ENCODE results near the gene VSIR. TPM values are rescaled to one million over a fixed set of nuclear protein-coding genes. Genes with fewer than 3 reads are reported as not detected.

VSIR gene
- total and polyA plus RNA-seq, 10 of the 15 experiments (the other 5 are each of a cell fraction or from before 2014, with no cell fraction given) = 0.19 to 12.5 (median 6.7) TPM

GRCh38 chr10:71727105-71727737, 46.1 kb downstream of the VSIR start (continued):
- no peak; the same call in 1 of the 2 replicates for TF ChIP-seq NFIC (IDR thresholded peaks at IDR 0.05; ENCODE audit: low read depth, low read length)
- TF ChIP-seq RELB (IDR thresholded peaks at IDR 0.05; ENCODE audit: low read depth) = no peak
- TF ChIP-seq, protein P1, sequence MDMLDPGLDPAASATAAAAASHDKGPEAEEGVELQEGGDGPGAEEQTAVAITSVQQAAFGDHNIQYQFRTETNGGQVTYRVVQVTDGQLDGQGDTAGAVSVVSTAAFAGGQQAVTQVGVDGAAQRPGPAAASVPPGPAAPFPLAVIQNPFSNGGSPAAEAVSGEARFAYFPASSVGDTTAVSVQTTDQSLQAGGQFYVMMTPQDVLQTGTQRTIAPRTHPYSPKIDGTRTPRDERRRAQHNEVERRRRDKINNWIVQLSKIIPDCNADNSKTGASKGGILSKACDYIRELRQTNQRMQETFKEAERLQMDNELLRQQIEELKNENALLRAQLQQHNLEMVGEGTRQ (IDR thresholded peaks at IDR 0.05; ENCODE audit: borderline replicate concordance, low read depth, low read length) = no peak
- TF ChIP-seq, protein P2, sequence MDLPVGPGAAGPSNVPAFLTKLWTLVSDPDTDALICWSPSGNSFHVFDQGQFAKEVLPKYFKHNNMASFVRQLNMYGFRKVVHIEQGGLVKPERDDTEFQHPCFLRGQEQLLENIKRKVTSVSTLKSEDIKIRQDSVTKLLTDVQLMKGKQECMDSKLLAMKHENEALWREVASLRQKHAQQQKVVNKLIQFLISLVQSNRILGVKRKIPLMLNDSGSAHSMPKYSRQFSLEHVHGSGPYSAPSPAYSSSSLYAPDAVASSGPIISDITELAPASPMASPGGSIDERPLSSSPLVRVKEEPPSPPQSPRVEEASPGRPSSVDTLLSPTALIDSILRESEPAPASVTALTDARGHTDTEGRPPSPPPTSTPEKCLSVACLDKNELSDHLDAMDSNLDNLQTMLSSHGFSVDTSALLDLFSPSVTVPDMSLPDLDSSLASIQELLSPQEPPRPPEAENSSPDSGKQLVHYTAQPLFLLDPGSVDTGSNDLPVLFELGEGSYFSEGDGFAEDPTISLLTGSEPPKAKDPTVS (IDR thresholded peaks at IDR 0.05; ENCODE audit: low read depth, low read length) = no peak
- no peak for TF ChIP-seq SMAD5 (IDR thresholded peaks at IDR 0.05; ENCODE audit: low read depth)
- TF ChIP-seq, protein P3, sequence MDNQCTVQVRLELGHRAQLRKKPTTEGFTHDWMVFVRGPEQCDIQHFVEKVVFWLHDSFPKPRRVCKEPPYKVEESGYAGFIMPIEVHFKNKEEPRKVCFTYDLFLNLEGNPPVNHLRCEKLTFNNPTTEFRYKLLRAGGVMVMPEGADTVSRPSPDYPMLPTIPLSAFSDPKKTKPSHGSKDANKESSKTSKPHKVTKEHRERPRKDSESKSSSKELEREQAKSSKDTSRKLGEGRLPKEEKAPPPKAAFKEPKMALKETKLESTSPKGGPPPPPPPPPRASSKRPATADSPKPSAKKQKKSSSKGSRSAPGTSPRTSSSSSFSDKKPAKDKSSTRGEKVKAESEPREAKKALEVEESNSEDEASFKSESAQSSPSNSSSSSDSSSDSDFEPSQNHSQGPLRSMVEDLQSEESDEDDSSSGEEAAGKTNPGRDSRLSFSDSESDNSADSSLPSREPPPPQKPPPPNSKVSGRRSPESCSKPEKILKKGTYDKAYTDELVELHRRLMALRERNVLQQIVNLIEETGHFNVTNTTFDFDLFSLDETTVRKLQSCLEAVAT (IDR thresholded peaks at IDR 0.05) = no peak
- TF ChIP-seq BMI1 (IDR thresholded peaks at IDR 0.05; ENCODE audit: borderline replicate concordance) = no peak
- TF ChIP-seq NFYB (IDR thresholded peaks at IDR 0.05; ENCODE audit: insufficient read depth, low read depth, low read length) = no peak
- no peak for TF ChIP-seq HDAC2 (IDR thresholded peaks at IDR 0.05)
- TF ChIP-seq RUNX3 (IDR thresholded peaks at IDR 0.05; ENCODE audit: low read length) = peak; percentile 40; the same call in 1 of the 2 replicates
